ENCODE measurements around the gene RTF1.
"Not testable (repeated sequence)": the region's sequence is repeated elsewhere in the genome, so short reads cannot be mapped to it uniquely, and the experiment has no call there.

The RTF1 gene

DNA sequence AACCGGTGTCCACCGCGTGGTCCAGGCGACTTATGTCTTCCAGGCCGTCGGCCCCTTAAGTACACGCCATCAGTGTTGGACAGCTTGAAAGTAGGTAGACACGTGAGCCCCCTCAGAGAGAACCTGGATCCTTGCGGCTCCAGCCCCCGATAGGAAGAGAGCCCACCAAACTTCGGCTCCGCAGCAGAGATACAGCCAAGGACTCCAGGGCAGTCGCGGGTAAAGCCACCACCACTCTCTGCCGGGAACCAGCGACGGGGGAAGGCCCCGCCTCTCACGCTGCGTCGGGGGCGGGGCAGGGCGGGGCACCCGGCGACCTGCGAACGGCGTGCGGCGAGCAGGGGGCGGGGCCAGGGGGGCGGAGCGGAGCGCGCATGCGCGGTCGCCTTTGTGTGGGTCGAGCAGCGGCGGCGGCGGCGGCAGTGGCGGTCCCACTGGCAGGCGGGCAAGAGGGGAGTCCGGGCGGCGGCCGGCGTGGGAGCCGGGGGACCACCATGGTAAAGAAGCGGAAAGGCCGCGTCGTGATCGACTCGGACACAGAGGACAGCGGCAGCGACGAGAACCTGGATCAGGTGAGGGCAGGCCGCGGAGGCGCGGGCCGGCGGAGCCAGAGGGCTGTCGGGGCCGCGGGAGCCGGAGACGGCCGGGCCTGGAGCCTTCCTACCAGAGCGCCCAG lies at the start of gene RTF1:
TSS of gene RTF1 (plus strand) at position 354 of the 676 bp plus-strand sequence. CDS start at position 375, 21 bp downstream.
- DNase-seq = peak; percentile 95 to 97

DNA sequence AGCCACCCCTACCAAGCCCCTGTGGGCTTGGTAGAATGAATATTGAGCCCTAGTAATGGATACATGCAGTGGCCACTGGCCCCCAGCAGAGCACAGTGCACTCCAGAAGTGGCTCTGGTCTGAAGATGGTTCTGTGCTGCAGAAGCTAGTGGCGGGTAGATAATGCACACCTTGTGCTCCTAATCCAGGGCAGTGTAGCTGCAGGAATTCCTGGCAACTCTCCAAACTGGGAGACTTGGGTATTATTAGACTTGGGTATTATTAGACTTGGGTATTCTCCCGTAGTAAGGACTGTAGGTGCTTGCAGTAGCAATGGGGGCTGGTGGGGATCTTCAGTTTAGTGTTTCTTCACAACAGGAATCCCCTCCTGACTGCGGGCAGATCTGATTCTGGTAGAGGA lies 49.5 kb upstream of the RTF1 start:
- no peak for DNase-seq

DNA sequence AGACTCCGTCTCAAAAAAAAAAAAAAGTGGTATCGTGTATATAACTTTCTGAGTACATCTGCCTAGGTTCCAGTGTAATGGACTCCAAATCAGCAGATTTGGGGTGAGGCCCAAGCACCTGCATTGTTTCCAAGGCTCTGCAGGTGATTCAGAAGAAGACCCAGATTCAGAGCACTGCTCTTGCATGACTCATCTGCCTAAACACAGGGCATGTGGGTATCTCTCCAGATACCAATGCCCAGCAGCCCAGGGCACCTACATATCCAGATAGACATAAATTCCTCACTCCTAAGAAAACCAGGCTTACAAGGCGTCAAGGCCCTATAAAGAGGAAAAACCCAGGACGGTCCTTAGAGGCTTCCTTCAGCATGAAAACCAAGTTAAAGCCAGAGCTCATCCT lies 38.9 kb upstream of the RTF1 start:
- DNase-seq = no peak

DNA sequence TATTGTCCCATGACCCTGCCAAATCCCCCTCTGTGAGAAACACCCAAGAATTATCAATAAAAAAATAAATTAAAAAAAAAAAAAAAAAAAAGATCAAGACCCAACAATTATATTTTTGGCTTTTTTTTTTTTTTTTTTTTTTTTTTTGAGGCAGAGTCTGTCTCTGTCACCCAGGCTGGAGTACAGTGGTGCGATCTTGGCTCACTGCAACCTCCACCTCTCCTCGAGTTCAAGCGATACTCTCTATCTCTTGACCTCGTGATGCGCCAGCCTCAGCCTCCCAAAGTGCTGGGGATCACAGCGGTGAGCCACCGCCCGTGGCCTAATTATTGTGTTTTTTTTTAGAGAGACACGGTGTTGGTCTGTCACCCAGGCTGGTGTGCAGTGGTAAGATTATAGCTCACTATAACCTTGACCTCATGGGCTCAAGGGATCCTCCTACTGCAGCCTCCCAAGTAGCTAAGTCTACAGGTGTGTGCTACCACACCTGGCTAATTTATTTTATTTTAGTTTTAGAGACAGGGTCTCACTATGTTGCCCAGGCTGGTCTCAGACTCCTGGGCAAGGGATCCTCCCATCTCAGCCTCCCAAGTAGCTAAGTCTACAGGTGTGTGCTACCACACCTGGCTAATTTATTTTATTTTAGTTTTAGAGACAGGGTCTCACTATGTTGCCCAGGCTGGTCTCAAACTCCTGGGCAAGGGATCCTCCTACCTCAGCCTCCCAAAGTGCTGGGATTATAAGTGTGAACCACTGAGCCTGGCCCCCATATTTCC lies 32.7 kb upstream of the RTF1 start:
- not testable (repeated sequence) for DNase-seq

DNA sequence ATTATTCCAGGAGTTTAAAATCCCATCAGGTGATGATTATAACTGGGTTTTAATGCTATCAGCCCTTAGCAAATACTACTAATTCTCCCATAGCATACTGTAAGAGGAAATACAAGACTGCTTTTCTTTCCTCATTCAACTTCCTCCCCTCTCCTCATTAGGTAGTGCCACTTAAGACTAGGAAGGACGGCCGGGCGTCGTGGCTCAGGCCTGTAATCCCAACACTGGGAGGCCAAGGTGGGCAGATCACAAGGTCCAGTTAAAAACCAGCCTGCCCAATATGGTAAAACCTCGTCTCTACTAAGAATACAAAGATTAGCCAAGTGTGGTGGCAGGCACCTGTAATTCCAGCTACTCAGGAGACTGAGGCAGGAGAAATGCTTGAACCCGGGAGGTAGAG lies 29.2 kb upstream of the RTF1 start:
- no peak for DNase-seq

DNA sequence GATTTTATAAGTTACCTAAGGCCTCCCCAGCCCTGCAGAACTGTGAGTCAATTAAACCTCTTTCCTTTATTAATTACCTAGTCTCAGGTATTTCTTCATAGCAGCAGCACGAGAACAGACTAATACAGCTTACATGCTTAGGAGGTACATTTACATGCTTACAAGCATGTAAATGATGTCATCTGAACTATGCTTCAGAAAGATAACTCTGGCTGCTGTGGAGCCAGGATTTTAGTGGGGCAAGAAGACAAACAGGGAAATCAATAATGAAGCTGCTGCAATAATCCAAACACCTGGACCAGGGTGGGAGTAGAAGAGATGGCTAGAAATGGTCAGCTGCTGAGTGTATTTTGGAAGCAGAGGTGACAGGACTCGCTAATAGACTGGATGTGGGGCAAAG lies 24.2 kb upstream of the RTF1 start:
- no peak for DNase-seq

DNA sequence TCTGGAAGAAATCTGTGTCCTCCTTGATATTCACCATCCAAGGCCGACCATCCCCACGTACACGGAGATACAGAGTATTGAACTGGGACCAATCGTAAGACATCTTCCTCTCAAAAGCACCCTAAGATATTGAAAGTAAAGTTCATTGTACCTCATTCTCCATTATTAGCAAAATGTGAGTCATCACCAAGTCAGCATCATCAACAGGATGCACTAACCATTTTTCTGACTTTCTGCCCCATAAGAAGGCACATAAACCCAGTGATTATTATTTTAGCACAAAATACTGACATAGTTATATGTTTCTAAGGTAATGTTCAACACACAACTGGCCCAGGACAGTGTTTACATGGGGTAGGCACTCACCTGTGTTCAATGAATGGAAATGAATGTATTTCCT lies 22.0 kb upstream of the RTF1 start:
- no peak for DNase-seq

DNA sequence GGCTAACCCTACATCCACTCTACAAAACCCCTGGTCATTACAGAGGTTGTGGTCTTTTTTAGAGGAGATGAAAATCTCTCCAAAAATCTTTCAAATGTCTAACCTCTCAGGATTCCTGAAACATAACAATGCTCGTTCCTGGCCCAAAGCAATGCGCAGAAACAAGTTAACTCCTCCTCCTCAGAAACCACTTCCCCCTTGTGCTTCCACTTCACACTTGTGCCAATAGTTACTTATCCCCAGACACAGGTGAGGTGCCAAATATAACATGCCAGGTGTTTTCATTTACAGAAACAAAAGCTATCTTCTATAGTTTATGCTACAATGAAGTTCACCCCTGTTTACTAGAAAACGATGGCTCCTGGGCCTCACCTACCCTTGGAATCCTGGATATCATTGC lies 20.8 kb upstream of the RTF1 start:
- no peak for DNase-seq

DNA sequence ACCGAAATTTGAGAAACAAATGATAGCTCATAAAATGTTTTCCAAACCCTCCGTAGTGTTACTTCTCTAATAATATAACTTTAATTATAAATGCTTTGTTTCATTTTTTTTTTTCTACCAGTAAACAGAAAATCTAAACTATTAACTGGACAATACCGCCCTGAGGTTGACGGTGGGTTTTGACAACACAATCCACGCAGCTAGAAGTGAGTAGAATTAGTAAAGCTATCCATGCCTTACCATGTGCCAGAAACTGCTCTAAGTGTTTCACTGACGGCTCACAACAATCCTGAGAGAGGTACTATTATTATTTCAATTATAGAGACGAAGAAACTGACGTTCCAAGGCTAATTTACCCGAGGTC lies 15.0 kb upstream of the RTF1 start:
- DNase-seq = no peak

DNA sequence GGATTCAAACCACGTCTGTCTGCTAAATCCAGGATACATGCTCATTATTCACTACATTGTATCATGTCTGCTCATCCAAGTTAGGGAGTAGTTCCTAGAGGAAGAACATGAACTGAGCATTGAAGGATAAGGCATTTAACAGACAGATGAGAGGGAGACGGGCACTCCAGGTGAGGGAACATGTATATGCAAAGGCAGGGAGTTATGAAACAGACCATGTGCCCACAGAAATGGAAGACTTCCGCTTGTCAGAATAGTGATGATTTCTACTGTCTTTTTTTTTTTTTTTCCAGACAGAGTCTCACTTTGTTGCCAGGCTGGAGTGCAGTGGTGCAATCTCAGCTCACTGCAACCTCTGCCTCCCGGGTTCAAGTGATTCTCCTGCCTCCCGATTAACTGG lies 9.6 kb upstream of the RTF1 start:
- DNase-seq = no peak

DNA sequence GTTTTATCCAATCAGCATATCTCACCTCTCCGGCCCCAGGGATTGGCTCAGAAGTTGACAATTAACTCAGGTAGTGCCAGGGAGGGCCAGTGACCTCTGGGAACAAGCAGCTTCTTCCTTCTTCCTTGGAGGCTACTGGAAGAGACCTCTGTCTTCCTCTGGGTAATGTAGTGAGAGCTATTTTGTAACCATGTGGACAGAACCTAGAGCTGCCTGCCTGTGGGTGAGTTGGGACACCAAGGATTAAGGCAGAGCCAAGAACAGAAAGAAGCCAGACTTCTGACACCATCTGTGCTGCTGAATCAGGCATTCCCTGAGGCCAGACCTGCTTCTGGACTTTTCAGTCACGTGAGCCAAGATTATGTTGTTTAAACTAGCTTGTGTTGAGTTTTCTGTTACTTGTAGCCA lies 8.7 kb upstream of the RTF1 start:
- no peak for DNase-seq

DNA sequence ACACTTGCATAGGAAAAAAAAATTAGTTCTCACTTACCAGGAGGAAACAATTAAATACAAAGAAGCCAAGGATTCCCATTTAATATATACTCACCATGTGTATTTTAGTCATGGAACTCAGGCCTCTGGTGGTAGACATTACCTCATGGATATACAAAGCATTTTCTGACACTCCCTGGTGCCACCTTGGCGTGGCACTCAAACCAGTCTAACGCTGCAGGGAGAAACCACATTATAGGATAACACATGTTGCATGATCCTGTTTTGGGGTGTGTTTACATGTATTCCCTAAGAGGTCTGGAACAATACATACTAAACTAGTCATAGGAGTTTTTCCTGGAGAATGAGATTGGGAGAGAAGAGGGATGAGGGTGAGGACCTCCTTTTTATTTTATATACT lies 5.9 kb upstream of the RTF1 start:
- DNase-seq = no peak

DNA sequence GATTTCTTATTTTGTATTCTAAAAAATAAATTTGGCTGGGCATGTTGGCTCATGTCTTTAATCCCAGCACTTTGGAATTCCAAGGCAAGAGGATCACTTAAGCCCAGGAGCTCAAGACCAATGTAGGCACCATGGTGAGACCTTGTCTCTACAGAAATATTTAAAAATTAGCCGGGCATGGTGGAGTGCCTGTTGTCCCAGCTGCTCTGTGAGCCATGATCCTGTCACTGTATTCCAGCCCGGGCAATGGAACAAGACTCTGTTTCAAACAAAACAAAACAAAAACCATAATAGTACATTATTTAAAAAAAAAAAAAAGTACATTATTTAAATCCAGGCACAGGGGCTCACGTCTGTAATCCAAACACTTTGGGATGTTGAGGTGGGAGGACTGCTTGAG lies 5.5 kb upstream of the RTF1 start:
- no peak for DNase-seq

DNA sequence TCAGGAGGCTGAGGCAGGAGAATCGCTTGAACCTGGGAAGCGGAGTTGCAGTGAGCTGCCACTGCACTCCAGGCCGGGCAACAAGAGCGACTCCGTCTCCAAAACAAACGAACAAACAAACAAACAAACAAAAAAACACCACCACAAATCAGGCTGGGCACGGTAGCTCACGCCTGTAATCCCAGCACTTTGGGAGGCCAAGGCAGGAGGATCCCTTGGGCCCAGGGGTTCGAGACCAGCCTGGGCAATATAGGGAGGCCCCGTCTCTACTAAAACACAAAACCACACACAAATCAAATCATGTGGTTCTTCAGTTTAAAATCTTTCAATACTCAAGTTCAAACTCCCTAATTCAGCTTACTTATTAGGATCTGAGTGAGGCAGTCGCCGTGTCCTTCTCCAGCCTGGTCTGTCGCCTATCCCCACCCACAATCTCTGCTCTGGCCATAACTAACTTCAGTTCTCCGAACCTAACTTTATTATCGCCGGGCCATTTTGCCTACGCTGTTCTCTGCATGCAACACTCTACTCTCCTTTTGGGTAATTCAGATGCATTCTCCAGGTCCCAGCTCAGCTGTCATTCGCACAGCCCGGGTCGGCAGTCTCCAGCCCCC lies 660 bp upstream of the RTF1 start:
- DNase-seq = no peak

DNA sequence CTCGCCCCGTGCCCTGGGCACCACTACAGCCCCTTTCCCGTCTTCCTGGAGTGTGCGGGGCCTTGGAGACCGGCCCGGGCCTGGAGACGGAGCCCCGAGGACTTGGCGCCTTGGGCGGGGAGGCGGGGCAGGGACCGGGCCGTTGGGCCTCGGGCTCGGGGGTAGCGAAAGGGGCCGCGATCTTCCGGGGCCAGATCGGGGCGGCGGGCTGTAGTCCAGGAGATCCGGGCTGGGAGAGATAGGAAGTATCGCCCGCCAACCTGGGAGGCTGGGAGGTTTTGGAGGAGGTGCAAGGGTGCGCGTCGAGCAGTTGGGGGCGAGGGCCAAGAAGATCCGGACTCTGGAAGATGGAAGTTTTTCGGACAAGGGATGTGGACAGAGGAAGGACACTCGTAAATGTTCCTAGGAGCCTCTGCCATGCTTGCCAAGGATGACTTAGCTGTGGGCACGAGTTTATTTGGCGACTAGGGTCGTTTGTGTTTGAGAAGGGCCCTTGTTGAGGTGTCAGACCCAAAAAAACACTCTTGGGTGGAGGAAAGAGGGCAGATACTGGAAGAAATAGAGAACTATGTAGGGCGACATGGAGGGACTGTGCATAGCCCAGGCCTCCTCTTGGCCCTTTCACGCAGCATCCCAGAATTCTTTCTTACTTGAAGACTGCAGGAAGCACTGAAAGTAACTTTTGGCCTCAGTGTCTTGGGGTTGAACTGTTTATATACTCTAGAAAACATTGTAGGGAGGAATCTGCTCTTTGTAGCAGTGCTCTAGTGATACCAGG lies 712 bp downstream of the RTF1 start:
- DNase-seq = no peak

DNA sequence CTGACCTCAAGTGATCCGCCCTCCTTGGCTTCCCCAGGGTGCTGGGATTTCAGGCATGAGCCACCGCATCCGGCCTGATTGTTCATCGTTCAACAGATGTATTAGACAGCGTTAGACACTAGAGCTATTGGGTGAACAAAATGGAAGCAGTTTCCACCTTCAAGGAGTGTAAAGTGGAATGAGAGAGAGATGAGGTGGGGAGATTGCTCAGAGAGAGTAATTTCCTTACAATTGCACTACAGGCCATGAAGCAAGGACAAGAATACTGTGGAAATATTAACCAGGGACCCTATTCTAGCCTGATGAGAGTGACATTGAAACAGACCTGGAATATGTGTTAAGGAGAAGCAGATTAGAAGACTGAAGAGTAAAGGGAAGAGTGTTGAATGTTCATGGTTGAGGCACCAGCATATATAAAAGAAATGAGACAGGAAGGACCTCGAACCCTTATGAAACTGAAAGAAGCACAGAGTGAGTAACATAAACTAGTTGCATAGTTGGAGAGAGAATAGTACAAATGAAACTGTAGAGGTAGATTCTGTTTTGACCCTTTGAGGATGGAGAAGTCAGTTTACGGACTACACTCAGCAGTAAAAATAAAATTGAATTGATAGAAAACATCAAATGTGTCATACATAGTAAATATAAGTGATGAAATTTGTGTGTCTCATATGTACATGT lies 7.2 kb downstream of the RTF1 start:
- no peak for DNase-seq

DNA sequence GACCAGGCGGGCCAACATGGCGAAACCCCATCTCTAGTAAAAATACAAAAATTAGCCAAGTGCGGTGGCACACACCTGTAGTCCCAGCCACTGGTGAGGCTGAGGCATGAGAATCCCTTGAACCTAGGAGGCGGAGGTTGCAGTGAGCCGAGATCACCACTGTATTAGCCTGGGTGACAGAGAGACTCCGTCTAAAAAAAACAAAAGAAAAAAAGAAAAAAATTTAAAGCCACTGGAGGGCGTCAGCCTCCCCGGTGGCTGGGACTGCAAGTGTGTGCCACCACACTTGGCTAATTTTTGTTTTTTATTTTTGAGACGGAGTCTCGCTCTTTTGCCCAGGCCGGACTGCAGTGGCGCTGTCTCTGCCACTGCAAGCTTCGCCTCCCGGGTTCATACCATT lies 7.9 kb downstream of the RTF1 start:
- no peak for DNase-seq

DNA sequence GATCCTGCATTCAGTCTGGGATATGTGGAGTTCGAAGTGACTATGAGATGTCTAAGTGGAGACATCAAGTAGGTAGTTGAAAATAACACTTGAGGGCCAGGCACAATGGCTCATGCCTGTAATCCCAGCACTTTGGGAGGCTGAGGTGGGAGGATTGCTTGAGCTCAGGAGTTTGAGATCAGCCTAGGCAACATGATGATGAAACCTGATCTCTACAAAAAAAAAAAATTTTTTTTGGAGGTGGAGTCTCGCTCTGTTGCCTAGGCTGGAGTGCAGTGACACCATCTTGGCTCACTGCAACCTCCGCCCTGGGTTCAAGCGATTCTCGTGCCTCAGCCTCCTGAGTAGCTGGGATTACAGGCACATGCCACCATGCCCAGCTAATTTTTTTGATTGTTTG lies 9.0 kb downstream of the RTF1 start:
- not testable (repeated sequence) for DNase-seq

DNA sequence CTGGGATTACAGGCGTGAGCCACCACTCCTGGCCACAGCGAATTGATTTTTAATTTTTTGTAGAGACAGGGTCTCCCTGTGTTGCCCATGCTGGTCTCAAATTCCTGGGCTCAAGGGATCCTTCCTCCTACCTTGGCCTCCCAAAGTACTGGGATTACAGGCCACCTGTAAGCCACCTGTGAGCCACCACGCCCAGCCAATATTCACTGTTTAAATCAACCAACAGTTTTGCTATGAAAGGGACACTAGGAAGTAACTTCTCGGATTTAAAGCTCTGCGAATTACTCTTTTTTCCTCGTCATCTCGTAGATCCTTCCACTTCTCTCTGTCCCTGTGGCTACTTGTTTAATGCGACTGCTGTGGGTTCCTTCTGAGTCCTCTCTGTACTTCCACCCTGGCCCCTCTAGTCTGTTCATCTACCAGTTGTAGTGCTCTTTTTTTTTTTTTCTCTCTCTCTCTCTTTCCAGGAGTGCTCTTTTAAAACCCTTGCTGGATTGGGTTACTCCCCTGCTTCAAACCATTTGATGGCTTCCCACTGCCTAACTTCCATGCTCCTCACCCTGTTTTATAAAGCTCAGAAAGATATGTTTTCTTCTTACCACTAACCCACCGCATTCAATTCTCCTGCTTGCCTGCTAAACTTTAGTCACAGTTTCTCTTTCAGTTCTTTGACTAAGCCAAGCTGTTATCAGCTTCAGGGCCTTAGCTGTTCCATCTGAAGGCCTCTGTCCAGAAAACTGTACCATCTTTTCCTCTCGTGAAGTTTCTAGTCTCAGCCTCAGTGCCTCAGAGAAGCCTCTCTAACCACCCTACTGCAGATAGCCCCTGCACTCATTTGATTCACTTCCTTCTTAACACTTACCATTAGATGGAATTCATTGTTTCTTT lies 12.4 kb downstream of the RTF1 start:
- DNase-seq = peak in 1 of 2 donors; percentile 27

DNA sequence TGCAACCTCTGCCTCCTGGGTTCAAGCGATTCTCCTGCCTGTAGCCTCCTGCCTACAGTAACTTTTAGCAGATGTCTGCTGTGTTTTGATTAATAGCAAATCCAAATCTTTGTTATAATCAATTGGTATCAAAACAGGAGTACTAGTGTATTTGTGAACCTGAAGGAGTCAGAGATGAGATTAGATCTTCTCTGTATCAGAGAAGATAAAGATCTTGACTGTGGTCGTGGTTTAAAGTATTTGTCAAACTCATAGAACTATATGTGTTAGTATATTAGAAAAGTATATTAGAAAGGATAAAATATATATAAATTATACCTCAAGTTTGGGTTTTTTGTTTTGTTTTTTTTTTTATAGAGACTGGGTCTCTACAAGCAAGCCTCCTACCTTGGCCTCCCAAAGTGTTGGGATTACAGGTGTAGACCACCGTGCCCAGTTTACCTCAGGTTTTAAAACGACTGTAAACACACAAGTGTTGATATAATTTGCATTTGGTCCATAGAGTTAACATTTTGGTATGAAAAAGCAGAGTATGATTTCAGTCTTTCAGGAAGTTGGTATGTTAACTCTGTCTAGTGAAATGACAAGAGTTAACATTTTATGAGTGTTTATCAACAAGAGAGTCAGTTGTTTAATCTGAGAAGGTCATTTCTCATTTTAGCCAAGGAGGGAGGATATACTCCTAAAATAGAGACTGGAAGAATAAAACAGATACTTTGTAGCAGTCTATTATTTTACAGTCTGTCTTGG lies 18.3 kb downstream of the RTF1 start:
- no peak for DNase-seq

DNA sequence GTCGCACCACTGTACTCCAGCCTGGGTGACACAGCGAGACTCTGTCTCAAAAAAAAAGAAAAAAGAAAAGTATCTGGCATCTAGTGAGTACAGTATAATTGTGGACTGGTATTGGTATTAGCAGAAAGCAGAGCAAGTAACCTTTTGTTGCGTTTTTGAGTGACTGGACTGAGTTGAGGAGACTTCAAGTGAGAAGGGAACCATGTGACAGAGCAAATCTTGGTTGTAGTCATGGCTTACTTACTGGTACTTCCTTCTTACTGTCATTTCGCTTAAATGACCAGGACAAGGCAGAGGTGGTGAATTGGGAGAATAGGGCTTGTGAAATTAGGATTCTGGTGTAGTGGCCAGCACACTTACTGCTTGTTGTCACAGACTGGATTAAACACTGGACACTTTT lies 20.6 kb downstream of the RTF1 start:
- DNase-seq = no peak

All from CD4-positive, alpha-beta T cell treated with Interferon alpha-2 for 1 hour (primary cell).